OCI-LY3 (cell line): ENCODE measurements around the gene FAM13A.

ENCODE experiments used
- H2AFZ ChIP-seq: fragments of 200-600, 300-600 bp; shearing (Covaris generic); 2 replicates; pipeline ENCODE4 v1.6.0; 2014; ENCODE audit warnings: antibody characterized with exemption, low read depth, low read length
- H3K27ac ChIP-seq: fragments of 200-600, 300-600 bp; sonication (generic); 2 replicates; pipeline ENCODE4 v1.5.1; 2014; ENCODE audit warnings: mild to moderate bottlenecking, low read length, moderate library complexity, mixed read lengths
- H3K27me3 ChIP-seq: fragments of 200-600, 300-600 bp; sonication (generic); 2 replicates; pipeline ENCODE4 v1.6.1; 2014; ENCODE audit warnings: low read depth, low read length, mixed read lengths
- H3K36me3 ChIP-seq: fragments of 200-600, 300-600 bp; sonication (generic); replicated peaks from 2 replicates; pipeline ENCODE3; 2014; ENCODE audit warnings: low read depth, low read length, mixed read lengths
- H3K4me1 ChIP-seq: fragments of 300-600, 200-600 bp; sonication (generic); 2 replicates; pipeline ENCODE4 v1.6.1; 2014; ENCODE audit warnings: low read length, mixed read lengths
- H3K4me2 ChIP-seq: fragments of 200-600, 300-600 bp; sonication (generic); 2 replicates; pipeline ENCODE4 v1.6.1; 2014; ENCODE audit warnings: low read length, mixed read lengths
- H3K4me3 ChIP-seq: fragments of 300-600, 200-600 bp; sonication (generic); 2 replicates; pipeline ENCODE4 v1.5.1; 2014; ENCODE audit warnings: antibody characterized with exemption, mild to moderate bottlenecking, low read length, moderate library complexity
- H3K79me2 ChIP-seq: fragments of 300-600, 200-600 bp; shearing (Covaris generic); 2 replicates; pipeline ENCODE4 v1.6.1; 2014; ENCODE audit warnings: mild to moderate bottlenecking, low read length, mixed read lengths
- H3K9ac ChIP-seq: fragments of 300-600, 200-600 bp; shearing (Covaris generic); 2 replicates; pipeline ENCODE4 v1.6.0; 2014; ENCODE audit warnings: mild to moderate bottlenecking, low read length, moderate library complexity
- H3K9me3 ChIP-seq: fragments of 200-600, 300-600 bp; shearing (Covaris generic); 2 replicates; pipeline ENCODE4 v1.6.1; 2014; ENCODE audit warnings: low read length, mixed read lengths; ENCODE audit not compliant: insufficient read depth
- H4K20me1 ChIP-seq: fragments of 200-600, 300-600 bp; sonication (generic); 2 replicates; pipeline ENCODE4 v1.6.1; 2016; ENCODE audit warnings: low read length, mixed read lengths; ENCODE audit not compliant: insufficient read depth
- CTCF ChIP-seq: fragments of 200-600, 300-600 bp; sonication (generic); IDR thresholded peaks from 2 replicates; pipeline ENCODE4 v1.5.1; 2014; ENCODE audit warnings: antibody characterized with exemption, low read length, low read depth
- EZH2phosphoT487 ChIP-seq: fragments of 200-600 bp; shearing (Covaris generic); IDR thresholded peaks from 2 replicates; pipeline ENCODE4 v1.6.1; 2018; ENCODE audit warnings: antibody characterized with exemption, mixed run types, low read depth

FAM13A gene

DNA sequence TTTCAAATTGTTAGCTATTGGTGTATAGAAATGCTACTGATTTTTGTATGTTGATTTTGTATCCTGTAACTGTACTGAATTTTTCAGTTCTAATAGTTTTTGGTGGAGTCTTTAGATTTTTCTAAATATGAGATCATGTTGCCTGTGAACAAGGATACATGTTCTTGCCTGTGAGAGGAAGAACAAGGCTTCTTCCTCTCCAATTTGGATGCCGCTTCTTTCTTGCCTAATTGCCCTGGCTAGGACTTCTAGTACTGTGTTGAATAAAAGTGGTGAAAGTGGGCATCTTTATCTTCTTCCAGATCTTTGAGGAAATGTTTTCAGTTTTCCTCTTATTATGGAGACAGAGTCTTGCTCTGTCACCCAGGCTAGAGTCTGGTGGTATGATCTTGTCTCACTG is 343.2 kb downstream of the FAM13A start:
- TF ChIP-seq EZH2phosphoT487 (no peak), CTCF (no peak)
- no peak overlapping the region for H3K4me2 ChIP-seq
- no peak overlapping the region for H3K9ac ChIP-seq
- no peaks in the 10 kb centered on the region for H3K27me3 ChIP-seq
- H3K27ac ChIP-seq: no peak overlapping the region
- H3K4me3 ChIP-seq: no peak overlapping the region
- H3K4me1 ChIP-seq: peaks cover 20% of the 10 kb centered on the region
- no peaks in the 10 kb centered on the region for H4K20me1 ChIP-seq
- peaks cover 26% of the 10 kb centered on the region for H3K9me3 ChIP-seq
- no peak overlapping the region for H2AFZ ChIP-seq
- no peaks in the 10 kb centered on the region for H3K79me2 ChIP-seq
- H3K36me3 ChIP-seq: peaks cover 28% of the 10 kb centered on the region

DNA sequence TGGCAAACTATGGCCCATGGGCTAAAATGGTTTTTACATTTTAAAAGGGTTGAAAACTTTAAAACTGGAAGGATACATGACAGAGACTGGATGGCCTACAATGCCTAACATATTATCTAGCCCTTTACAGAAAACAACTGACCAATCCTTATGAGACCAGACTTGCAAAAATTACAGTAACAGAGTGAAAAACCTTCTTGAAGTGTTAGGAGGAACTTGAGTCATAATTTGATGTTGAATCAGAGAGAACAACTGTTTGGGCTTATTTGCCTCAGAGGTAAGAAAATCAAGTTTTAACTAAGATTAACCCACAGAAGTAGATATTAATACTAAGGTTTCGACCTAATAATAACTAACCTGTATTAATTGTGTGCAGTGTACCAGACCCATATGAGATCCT is 347.0 kb downstream of the FAM13A start:
- Histone ChIP-seq H2AFZ (no peak overlapping the region), H3K9ac (no peak overlapping the region), H3K27me3 (peaks cover 3% of the 10 kb centered on the region; the same call in 1 of the 2 replicates), H3K4me3 (no peak overlapping the region), H3K79me2 (no peaks in the 10 kb centered on the region), H3K27ac (no peak overlapping the region), H3K4me1 (peaks cover 33% of the 10 kb centered on the region), H3K9me3 (no peaks in the 10 kb centered on the region), H3K36me3 (peaks cover 3% of the 10 kb centered on the region), H3K4me2 (peak overlapping the region; percentile 48), H4K20me1 (no peaks in the 10 kb centered on the region)
- TF ChIP-seq EZH2phosphoT487: no peak
- TF ChIP-seq CTCF: no peak

GRCh38 chr4:88706574-88706973 is 350.4 kb downstream of the FAM13A start:
- no peaks in the 10 kb centered on the region for H4K20me1 ChIP-seq
- peaks cover 33% of the 10 kb centered on the region for H3K4me1 ChIP-seq
- H3K9ac ChIP-seq: no peak overlapping the region
- H2AFZ ChIP-seq: 0 out of 2 replicates have a peak overlapping the region, but pooled peaks have one; percentile 63
- peak overlapping the region; percentile 68 for H3K4me2 ChIP-seq
- no peaks in the 10 kb centered on the region for H3K79me2 ChIP-seq
- H3K4me3 ChIP-seq: peak overlapping the region; percentile 28; the same call in 1 of the 2 replicates
- H3K27me3 ChIP-seq: peaks cover 3% of the 10 kb centered on the region; the same call in 1 of the 2 replicates
- TF ChIP-seq CTCF: peak; percentile 74
- TF ChIP-seq EZH2phosphoT487: no peak
- H3K27ac ChIP-seq: no peak overlapping the region
- no peaks in the 10 kb centered on the region for H3K36me3 ChIP-seq
- H3K9me3 ChIP-seq: no peaks in the 10 kb centered on the region

DNA sequence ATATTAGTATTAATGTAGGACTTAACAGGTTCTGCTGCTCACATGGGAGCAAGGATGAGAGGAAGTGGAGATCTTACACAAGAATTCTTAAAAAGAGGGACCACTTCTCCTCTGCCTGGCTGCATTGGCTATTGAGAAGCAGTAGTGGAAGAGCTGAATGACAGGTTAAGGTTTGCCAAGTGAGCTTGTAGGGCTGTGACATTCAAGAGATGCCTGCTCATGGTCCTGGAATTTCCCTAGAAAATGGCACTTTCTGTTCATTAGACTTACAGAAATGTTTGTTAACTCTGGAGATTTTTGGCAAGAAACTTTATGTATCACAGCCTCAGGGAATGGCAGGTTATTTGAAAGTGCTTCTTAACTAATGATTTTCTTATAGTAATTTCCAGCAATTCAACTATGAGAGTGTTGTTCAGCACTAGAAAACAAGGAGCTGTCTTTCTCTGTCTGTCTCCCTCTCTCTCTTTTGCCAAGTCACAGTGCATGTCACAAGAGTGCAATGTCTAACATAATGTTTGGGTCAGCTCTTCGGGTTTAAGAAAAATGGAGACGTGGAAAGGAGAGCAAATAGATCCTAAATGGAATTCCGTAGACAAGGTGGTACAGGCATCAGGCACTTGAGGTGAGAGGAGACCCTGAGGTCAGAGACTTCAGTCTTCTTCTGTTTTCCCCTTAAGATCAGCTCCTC is 351.0 kb downstream of the FAM13A start:
- Histone ChIP-seq H3K4me2 (peak overlapping the region; percentile 68; the same call in 1 of the 2 replicates), H3K79me2 (no peaks in the 10 kb centered on the region), H3K9me3 (no peaks in the 10 kb centered on the region), H3K27me3 (peaks cover 3% of the 10 kb centered on the region; the same call in 1 of the 2 replicates), H3K9ac (no peak overlapping the region), H3K4me3 (no peak overlapping the region), H3K27ac (no peak overlapping the region), H3K4me1 (peaks cover 34% of the 10 kb centered on the region), H4K20me1 (no peaks in the 10 kb centered on the region), H3K36me3 (no peaks in the 10 kb centered on the region), H2AFZ (no peak overlapping the region)
- no peak for TF ChIP-seq CTCF
- TF ChIP-seq EZH2phosphoT487: no peak
